HG03135 (cell line): ENCODE results near the gene STPG3.

Source experiments
- ATAC-seq: cut with Tn5 transposase; IDR thresholded peaks from one replicate; pipeline ENCODE4 v1.9.1; 2021; ENCODE audit warnings: mild to moderate bottlenecking, moderate library complexity; ENCODE audit not compliant: unreplicated experiment

Gene STPG3

DNA sequence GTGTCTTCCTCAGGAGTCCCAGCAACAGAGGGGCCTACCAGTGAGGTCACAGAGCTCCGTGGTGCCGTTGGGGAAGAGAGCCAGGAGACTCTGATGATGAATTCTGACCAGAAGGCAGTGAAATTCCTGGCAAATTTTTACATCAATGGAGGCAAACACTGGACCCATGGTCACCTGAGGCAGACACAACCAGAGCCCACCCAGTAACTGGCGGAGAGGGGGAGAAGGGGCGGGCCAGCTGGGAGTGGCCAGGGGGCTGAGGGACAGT, at the start of gene STPG3:
TSS of gene STPG3 (plus strand) at position 93 of the 268 bp plus-strand sequence. CDS start at position 94, 1 bp downstream.
- no peak for ATAC-seq

DNA sequence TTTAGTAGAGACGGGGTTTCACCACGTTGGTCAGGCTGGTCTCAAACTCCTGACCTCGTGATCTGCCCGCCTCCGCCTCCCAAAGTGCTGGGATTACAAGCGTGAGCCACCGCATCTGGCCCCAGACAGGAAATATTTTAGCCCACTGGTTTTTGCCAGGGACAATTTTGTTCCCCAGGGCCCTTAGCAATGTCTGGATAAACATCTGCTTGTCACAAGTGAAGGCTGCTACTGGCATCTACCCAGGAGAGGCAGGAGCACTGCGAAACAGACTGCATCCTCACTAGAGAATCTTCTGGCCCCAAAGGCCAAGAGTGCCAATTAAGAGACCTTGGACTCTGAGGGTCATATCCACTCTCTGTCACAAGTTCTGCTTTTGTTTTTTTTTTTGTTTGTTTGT, 48.1 kb upstream of the STPG3 start:
- ATAC-seq: no peak

- ATAC-seq: no peak
These were observed 46.4 kb upstream of the STPG3 start for GRCh38 chr9:137204731-137205125.

DNA sequence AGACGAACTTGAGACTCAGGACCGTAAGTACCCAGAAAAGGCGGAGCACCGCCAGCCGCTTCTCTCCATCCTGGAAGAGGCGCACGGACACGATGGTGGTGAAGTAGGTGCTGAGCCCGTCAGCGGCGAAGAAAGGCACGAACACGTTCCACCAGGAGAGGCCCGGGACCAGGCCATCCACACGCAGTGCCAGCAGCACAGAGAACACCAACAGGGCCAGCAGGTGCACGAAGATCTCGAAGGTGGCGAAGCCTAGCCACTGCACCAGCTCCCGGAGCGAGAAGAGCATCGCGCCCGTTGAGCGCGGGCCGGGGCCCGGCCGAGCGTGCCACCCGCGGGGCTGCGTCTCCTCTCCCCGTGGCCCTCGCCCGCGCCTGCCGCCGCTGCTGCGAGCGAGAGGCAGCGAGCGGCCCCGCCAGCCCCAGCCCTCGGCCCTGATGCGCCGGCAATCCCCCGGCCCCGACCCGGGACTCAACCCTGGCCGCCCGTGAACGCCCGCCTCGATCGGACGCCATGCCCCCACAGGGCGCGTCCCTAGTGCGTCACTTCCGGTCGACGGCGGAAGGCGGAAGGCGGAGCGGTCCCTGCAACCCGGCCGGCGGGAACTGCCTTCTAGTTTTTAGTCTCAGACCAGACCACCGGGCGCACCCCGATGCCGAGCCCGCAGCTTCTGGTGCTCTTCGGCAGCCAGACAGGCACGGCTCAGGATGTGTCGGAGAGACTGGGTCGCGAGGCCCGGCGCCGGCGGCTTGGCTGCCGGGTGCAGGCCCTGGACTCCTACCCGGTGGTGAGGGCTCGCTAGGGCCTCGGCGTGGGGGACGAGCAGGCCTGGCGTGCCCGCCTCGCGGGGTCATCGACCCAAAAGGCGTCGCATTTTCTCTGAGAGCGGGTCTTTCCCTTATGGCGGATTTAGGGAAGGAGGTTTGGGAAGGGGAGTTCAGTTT, 45.7 kb upstream of the STPG3 start, which contains the start of the genes NDOR1 and TMEM203:
TSS of gene NDOR1 (plus strand) at position 575 of the 944 bp plus-strand sequence. CDS start at position 653, 78 bp downstream.
TSS of gene TMEM203 (minus strand) at position 523 of the 944 bp plus-strand sequence. CDS start at position 289, 234 bp downstream.
- peak; percentile 40 for ATAC-seq

DNA sequence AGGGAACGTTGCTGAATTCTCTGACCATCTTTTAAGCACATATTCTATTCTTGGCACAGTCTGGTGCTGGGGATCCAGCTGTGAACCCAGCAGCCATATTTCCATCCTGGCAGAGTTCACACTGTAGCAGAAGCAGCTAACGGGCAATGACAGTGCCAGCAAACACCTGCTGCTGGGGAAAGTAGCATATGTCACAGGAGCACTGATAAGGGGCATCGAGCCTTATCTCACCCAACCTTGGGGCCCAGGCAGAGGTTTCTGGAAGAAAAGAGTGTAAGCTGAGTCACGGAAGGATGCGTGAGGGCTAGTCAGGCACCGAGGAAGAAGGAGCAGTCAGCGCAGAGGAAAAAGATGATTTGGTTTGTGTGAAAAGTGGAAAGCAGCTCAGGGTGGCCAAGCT, 44.5 kb upstream of the STPG3 start:
- no peak for ATAC-seq

DNA sequence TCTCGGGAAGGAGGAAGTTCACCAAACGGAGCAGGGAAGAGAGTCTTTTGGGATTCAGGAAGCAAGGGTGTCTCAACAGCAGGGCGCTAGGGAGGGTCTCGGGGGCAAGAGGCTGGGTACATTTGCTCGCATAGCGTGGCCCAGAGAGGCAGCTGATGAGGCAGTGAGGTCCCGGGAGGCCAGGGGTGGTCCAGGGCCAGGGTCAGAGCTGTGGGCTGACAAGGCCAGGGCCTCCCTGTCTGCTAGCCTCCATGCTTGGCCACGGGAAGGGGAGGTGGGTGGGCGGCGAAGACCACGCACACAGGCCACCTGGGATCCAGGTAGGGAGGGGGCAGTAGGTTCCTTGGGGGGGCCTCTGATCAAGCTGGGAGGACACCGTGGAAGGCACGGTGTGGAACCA, 39.6 kb upstream of the STPG3 start:
- ATAC-seq: no peak

DNA sequence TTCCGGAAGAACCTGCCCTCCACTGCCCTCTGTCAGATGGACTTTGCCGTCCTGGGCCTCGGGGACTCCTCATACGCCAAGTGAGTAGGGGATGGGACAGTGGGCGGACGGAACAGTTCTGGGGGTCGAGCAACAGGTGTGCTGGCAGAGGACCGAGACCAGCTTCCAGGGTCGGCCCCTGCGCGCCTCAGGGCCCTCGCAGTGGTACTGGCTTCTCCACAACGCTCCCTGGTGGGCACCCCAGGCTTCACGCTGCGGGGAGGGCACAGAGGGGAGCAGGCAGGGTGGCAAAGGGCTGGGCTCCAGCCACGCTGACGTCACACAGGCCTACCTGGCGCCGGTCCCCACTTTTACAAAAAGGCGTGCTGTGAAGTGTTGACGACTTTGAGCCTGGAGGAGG, 38.6 kb upstream of the STPG3 start:
- no peak for ATAC-seq

DNA sequence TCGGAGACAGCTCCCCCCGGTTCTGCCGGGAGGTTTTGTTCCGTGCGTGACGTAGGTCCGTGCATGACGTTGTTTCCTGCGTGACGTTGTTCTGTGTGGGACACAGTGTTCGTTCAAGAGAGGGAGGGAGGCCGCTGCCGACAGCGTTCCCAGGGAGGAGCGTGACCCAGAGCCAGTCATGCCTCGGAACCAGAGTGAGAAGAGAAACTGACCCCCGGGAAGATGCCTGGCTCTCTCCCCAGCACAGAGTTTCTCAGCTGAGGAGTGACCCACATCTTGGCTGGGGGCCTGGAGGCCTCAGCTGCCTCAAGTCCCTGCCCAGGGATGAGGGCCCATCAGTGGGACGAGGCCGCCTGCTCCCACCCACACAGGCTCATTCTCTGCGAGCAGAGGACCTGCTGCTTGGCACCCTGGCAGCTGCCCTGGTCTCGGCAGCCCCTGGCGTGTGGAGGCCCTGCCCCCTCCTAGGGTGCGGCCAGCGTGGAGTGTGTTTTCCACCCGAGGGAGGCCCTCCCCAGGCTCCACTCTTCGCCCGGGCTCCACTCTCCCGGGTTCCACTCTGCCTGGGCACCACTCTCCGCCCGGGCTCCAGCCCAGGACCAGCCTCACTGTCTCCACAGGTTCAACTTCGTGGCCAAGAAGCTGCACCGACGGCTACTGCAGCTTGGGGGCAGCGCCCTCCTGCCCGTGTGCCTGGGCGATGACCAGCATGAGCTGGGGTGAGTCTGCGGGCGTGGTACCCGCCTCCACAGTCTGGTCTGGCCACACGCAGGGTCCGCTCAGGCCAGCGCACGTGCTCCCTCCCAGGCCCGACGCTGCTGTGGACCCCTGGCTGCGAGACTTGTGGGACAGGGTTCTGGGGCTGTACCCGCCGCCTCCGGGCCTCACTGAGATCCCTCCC, 37.7 kb upstream of the STPG3 start:
- ATAC-seq: no peak

DNA sequence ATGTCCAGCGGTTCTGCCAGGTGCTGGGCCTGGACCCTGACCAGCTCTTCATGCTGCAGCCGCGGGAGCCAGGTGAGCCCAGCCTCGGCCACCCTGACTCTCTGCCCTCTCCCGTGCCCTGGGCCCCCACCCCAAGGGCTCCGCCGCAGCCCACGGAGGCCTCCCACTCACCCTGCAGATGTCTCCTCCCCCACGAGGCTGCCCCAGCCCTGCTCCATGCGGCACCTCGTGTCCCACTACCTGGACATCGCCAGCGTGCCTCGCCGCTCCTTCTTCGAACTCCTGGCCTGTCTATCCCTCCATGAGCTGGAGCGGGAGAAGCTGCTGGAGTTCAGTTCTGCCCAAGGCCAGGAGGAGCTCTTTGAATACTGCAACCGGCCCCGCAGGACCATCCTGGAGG, 36.5 kb upstream of the STPG3 start:
- no peak for ATAC-seq

DNA sequence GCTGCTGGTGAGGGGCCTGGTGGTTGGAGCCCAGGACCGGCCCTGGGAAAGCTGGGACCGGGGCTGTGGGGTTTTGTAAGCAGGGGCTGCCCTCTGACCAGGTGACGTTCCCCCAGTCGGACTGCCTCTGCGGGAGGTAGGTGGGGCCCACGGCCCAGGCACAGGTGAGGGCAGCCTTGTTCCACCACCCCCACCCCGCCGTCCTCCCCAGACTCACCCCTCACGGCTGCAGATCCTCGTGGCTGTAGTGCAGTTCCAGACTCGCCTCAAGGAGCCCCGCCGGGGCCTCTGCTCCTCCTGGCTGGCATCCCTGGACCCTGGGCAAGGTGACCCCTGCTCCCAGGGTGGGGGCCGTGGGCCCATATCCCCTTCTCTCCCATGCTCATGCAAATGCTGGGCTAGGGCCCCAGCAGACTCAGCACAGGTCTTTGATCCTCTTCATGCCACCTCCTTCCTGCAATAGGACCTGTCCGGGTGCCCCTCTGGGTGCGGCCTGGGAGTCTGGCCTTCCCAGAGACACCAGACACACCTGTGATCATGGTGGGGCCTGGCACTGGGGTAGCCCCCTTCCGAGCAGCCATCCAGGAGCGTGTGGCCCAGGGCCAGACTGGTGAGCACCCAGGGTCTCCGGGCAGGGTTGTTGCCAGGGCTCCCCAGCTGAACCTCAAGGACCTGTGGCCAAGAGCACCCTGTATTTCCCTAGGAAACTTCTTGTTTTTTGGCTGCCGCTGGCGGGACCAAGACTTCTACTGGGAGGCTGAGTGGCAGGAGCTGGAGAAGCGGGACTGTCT, 35.7 kb upstream of the STPG3 start:
- ATAC-seq: no peak

DNA sequence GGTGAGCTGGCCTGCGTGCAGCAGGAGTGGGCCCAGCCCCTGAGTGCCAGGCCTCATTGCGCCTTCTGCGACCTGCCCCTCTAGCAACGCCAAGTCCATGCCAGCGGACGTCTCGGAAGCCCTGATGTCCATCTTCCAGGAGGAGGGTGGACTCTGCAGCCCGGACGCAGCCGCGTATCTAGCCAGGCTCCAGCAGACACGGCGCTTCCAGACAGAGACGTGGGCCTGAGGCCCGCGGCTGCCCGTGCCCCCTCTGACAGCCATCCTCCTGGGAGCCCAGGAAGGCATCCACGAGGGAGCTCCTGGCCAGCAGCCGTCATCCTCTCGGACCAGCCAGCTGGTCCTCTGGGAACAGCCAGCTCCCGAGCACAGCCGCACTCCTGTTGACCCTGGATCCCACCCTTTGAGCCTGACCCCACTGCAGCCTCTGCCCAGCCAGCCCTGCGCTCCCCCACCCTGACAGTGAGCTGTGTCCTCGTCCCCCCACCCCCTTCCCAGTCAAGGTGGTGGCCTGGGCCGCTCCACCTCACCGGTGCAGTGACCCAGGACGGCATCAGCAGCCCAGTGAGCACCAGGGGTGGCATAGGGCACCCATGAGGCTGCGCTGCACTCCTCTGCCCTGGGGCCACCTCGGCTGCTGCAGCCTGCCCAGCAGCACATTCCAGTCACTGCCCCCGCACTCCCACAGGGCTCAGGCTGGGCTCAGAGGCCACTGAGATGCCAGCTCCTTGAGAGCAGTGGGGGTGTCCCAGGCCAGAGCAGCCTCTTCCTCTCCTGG, 34.7 kb upstream of the STPG3 start:
- no peak for ATAC-seq

DNA sequence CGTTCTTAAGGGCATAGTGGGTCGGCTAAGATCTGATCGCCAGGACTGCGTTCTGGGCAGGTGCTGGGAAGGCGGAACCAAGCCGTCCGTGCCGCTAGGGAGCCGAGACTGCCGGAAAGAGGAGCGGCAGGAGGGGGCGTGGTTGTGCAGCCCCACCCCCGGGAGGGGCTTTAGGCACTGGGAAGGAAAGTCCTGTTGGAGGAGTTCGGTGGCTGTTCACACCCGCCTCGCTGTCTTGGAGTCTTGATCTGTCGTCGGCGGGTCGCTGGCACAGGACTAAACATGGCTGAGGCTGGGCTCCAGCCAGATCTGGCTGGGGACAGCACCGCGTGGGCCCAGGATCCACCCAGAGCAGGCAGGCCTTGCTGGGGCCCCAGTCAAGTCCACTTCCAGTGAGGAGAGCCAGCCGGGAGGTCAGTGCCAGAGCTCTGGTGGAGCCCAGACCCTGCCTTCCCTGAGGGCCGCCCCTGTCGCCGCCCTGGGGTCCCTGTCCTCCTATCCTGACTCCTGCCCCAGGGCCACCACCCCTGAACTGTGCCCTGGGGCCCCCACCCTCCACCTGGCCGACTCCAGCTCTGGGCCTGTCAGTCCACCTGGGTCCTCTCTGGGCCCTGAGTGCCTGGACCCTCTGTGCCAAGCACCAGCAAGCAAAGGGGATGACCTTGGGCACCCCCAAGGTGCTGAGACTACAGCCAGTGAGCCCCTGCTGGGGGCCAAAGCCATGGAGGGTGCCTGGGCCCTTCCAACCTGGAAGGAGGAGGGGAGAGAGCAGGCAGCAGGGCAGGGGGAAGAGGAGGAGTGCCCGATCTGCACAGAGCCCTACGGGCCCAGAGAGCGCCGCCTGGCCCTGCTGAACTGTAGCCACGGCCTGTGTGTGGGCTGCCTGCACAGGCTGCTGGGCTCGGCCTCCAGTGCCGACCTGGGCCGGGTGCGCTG, 33.5 kb upstream of the STPG3 start:
- ATAC-seq: no peak

- no peak for ATAC-seq
These were observed 32.8 kb upstream of the STPG3 start for GRCh38 chr9:137218212-137218753.

- ATAC-seq: no peak
These were observed 32.3 kb upstream of the STPG3 start for GRCh38 chr9:137218754-137219271.

- ATAC-seq: no peak
These were observed 31.2 kb upstream of the STPG3 start for GRCh38 chr9:137219757-137220316.

DNA sequence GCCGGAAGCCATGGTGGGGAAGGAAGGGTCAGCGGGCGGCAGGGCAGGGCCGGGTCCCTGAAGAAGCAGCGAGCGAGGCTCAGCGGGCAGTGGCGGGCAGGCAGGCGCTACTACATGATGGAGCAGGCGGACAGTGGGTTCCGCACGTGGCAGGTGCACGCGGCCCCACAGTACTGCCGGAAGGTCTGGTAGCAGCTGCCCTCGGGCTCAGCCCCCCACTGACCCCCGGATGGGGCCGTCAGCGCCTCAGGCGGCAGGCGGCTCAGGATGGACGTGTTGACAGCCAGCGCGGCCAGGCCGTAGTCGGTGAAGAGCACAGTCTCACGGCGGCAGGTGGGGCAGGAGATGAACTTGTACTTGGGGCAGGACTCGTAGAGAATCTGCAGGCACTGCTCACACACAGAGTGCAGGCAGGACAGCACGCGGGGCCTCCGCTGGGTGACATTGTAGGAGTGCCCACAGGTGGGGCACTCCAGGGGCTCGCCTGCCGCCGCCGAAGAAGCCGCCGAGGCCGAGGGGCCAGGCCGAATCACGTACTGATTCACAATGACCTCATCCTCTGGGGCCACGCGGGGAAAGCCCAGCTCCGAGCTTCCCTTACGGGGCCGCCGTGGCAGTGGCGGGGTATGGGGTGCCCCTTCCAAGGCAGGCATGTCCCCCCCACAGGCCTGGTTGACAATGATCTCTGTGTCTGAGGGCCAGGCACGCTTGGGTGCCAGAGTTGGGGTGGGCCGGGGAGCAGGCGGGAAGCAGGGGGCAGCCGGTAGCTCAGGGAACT, 30.6 kb upstream of the STPG3 start:
- no peak for ATAC-seq

DNA sequence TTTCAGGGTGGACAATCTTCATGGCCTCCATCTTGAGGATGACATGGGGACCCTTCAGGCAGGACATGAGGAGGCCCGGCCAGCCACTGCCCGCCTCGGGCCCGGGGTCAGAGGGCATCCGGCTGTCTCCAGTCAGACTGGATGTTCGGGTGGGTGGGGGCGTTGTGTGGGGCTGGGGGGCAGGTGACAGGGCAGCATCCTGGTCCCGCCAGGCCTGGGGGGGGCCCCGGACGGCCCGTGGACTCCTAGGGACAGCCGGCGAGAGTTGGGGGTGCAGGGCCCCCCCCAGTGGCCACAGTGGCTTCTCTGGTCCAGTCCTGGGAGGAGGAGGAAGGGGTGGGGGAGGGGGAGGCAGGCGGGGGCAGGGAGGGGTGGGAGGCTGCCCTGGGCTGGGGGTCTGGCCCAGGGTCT, 30.0 kb upstream of the STPG3 start:
- no peak for ATAC-seq
